Activated CD4-positive, alpha-beta T cell treated with anti-CD3 and anti-CD28 coated beads for 1 hour (primary cell): ENCODE measurements around the gene TMPRSS12.
"Not testable (repeated sequence)": the region's sequence is repeated elsewhere in the genome, so short reads cannot be mapped to it uniquely, and the experiment has no call there.

Source experiments
- DNase-seq: peaks from one replicate; pipeline ENCODE4 v3.0.0-alpha.2; 2020

Gene TMPRSS12

GRCh38 chr12:50859621-50860310 is 17.0 kb downstream of the TMPRSS12 start:
- DNase-seq = no peak

GRCh38 chr12:50862316-50862715 is 19.6 kb downstream of the TMPRSS12 start:
- DNase-seq = no peak

GRCh38 chr12:50865266-50865665 is 22.5 kb downstream of the TMPRSS12 start:
- no peak for DNase-seq

- not testable (repeated sequence) for DNase-seq
Observed at GRCh38 chr12:50868881-50869280, 26.2 kb downstream of the TMPRSS12 start.

GRCh38 chr12:50882563-50882962 is 39.8 kb downstream of the TMPRSS12 start:
- DNase-seq = no peak

GRCh38 chr12:50887191-50887590 is 44.5 kb downstream of the TMPRSS12 start:
- no peak for DNase-seq

- DNase-seq = no peak
Observed at GRCh38 chr12:50888666-50889065, 45.9 kb downstream of the TMPRSS12 start.

- DNase-seq = no peak
Observed at GRCh38 chr12:50894241-50894640, 51.5 kb downstream of the TMPRSS12 start.

- DNase-seq = no peak
Observed at GRCh38 chr12:50901685-50902113, 59.0 kb downstream of the TMPRSS12 start.

GRCh38 chr12:50908479-50908878 is 65.8 kb downstream of the TMPRSS12 start:
- DNase-seq = not testable (repeated sequence)

GRCh38 chr12:50912361-50912760 is 69.6 kb downstream of the TMPRSS12 start:
- DNase-seq = not testable (repeated sequence)

GRCh38 chr12:50913224-50913623 is 70.5 kb downstream of the TMPRSS12 start:
- no peak for DNase-seq

- DNase-seq = no peak
Observed at GRCh38 chr12:50914872-50915484, 72.3 kb downstream of the TMPRSS12 start.

- DNase-seq = no peak
Observed at GRCh38 chr12:50916292-50916691, 73.6 kb downstream of the TMPRSS12 start.

- no peak for DNase-seq
Observed at GRCh38 chr12:50918584-50919316, 76.0 kb downstream of the TMPRSS12 start.

- DNase-seq = no peak
Observed at GRCh38 chr12:50922820-50923219, 80.1 kb downstream of the TMPRSS12 start.

GRCh38 chr12:50923361-50924130 is 80.8 kb downstream of the TMPRSS12 start:
- DNase-seq = no peak

- DNase-seq = no peak
Observed at GRCh38 chr12:50924131-50924438, 81.4 kb downstream of the TMPRSS12 start.

- DNase-seq = no peak
Observed at GRCh38 chr12:50924439-50925341, 82.0 kb downstream of the TMPRSS12 start.

GRCh38 chr12:50925342-50925651 is 82.6 kb downstream of the TMPRSS12 start:
- no peak for DNase-seq

GRCh38 chr12:50925920-50926319 is 83.2 kb downstream of the TMPRSS12 start:
- DNase-seq = no peak

GRCh38 chr12:50926415-50926814 is 83.7 kb downstream of the TMPRSS12 start:
- DNase-seq = no peak
